Measurements from ENCODE around the gene CNOT6.

Gene CNOT6

GRCh38 chr5:180618829-180619562, 124.8 kb downstream of the CNOT6 start (continued):
- TF ChIP-seq, protein P1, sequence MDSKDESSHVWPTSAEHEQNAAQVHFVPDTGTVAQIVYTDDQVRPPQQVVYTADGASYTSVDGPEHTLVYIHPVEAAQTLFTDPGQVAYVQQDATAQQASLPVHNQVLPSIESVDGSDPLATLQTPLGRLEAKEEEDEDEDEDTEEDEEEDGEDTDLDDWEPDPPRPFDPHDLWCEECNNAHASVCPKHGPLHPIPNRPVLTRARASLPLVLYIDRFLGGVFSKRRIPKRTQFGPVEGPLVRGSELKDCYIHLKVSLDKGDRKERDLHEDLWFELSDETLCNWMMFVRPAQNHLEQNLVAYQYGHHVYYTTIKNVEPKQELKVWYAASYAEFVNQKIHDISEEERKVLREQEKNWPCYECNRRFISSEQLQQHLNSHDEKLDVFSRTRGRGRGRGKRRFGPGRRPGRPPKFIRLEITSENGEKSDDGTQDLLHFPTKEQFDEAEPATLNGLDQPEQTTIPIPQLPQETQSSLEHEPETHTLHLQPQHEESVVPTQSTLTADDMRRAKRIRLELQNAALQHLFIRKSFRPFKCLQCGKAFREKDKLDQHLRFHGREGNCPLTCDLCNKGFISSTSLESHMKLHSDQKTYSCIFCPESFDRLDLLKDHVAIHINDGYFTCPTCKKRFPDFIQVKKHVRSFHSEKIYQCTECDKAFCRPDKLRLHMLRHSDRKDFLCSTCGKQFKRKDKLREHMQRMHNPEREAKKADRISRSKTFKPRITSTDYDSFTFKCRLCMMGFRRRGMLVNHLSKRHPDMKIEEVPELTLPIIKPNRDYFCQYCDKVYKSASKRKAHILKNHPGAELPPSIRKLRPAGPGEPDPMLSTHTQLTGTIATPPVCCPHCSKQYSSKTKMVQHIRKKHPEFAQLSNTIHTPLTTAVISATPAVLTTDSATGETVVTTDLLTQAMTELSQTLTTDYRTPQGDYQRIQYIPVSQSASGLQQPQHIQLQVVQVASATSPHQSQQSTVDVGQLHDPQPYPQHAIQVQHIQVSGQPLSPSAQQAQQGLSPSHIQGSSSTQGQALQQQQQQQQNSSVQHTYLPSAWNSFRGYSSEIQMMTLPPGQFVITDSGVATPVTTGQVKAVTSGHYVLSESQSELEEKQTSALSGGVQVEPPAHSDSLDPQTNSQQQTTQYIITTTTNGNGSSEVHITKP (tag by site-specific recombination; IDR thresholded peaks at IDR 0.05): no peak
- no peak for TF ChIP-seq SCRT1 (tag by site-specific recombination; IDR thresholded peaks at IDR 0.05; ENCODE audit: borderline replicate concordance)
- TF ChIP-seq SCRT2 (tag by site-specific recombination; IDR thresholded peaks at IDR 0.05): no peak
- TF ChIP-seq ELK4 (IDR thresholded peaks at IDR 0.05; ENCODE audit: borderline replicate concordance, low read depth, low read length): no peak
- peak; percentile 58 for TF ChIP-seq ZNF692 (tag by site-specific recombination; IDR thresholded peaks at IDR 0.05)
- TF ChIP-seq, protein P2, sequence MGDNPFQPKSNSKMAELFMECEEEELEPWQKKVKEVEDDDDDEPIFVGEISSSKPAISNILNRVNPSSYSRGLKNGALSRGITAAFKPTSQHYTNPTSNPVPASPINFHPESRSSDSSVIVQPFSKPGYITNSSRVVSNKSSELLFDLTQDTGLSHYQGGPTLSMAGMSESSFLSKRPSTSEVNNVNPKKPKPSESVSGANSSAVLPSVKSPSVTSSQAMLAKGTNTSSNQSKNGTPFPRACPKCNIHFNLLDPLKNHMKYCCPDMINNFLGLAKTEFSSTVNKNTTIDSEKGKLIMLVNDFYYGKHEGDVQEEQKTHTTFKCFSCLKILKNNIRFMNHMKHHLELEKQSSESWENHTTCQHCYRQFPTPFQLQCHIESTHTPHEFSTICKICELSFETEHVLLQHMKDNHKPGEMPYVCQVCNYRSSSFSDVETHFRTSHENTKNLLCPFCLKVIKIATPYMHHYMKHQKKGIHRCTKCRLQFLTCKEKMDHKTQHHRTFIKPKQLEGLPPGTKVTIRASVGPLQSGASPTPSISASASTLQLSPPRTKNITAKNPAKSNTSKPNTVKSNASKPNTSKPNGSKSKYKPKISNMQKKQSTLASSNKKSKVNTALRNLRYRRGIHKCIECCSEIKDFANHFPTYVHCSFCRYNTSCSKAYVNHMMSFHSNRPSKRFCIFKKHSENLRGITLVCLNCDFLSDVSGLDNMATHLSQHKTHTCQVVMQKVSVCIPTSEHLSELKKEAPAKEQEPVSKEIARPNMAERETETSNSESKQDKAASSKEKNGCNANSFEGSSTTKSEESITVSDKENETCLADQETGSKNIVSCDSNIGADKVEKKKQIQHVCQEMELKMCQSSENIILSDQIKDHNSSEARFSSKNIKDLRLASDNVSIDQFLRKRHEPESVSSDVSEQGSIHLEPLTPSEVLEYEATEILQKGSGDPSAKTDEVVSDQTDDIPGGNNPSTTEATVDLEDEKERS (tag by site-specific recombination; IDR thresholded peaks at IDR 0.05): no peak
- no peak for TF ChIP-seq HOXD13 (CRISPR knock-in tag; IDR thresholded peaks at IDR 0.05; ENCODE audit: borderline replicate concordance)
- no peak for TF ChIP-seq ZBTB17 (tag by site-specific recombination; IDR thresholded peaks at IDR 0.05)
- TF ChIP-seq ZNF843 (tag by site-specific recombination; IDR thresholded peaks at IDR 0.05): no peak
- no peak for TF ChIP-seq ZNF48 (tag by site-specific recombination; IDR thresholded peaks at IDR 0.05)
- 0 out of 2 replicates have a peak, but pooled peaks have one; percentile 27 for TF ChIP-seq KLF10 (tag by site-specific recombination; IDR thresholded peaks at IDR 0.05)
- TF ChIP-seq ZNF426 (tag by site-specific recombination; IDR thresholded peaks at IDR 0.05): no peak
- no peak for TF ChIP-seq GLI4 (tag by site-specific recombination; IDR thresholded peaks at IDR 0.05)
- TF ChIP-seq SALL2 (tag by site-specific recombination; IDR thresholded peaks at IDR 0.05; ENCODE audit: borderline replicate concordance): no peak
- no peak for TF ChIP-seq IKZF3 (tag by site-specific recombination; IDR thresholded peaks at IDR 0.05)
- TF ChIP-seq ZNF138 (tag by site-specific recombination; IDR thresholded peaks at IDR 0.05; ENCODE audit: borderline replicate concordance): no peak
- TF ChIP-seq ZBTB1 (tag by site-specific recombination; IDR thresholded peaks at IDR 0.05): no peak
- TF ChIP-seq ZNF221 (tag by site-specific recombination; IDR thresholded peaks at IDR 0.05; ENCODE audit: borderline replicate concordance): no peak
- TF ChIP-seq ZNF571 (tag by site-specific recombination; IDR thresholded peaks at IDR 0.05): no peak
- TF ChIP-seq PATZ1 (tag by site-specific recombination; IDR thresholded peaks at IDR 0.05): peak; percentile 84
- no peak for TF ChIP-seq ZNF155 (tag by site-specific recombination; IDR thresholded peaks at IDR 0.05)
- no peak for TF ChIP-seq MYNN (tag by site-specific recombination; IDR thresholded peaks at IDR 0.05; ENCODE audit: borderline replicate concordance)
- TF ChIP-seq ZNF302 (tag by site-specific recombination; IDR thresholded peaks at IDR 0.05; ENCODE audit: low read depth): no peak
- TF ChIP-seq ZNF704 (tag by site-specific recombination; IDR thresholded peaks at IDR 0.05): no peak
- no peak for TF ChIP-seq ZNF223 (tag by site-specific recombination; IDR thresholded peaks at IDR 0.05)
- TF ChIP-seq, protein P3, sequence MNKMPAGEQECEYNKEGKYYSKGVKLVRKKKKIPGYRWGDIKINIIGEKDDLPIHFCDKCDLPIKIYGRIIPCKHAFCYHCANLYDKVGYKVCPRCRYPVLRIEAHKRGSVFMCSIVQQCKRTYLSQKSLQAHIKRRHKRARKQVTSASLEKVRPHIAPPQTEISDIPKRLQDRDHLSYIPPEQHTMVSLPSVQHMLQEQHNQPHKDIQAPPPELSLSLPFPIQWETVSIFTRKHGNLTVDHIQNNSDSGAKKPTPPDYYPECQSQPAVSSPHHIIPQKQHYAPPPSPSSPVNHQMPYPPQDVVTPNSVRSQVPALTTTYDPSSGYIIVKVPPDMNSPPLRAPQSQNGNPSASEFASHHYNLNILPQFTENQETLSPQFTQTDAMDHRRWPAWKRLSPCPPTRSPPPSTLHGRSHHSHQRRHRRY (tag by site-specific recombination; IDR thresholded peaks at IDR 0.05): no peak
